HL-60 (cell line): ENCODE data around the gene NIPBL.

ENCODE experiments used
- DNase-seq, 2 experiments: peaks; one replicate each; pipeline ENCODE4 v3.0.0-alpha.2; 2010 to 2020; ENCODE audit warnings: low read depth in 1 of 2, low spot score in 1 of 2
- H3K27ac ChIP-seq: fragments of 250-450 bp; sonication (Bioruptor Pico); replicated peaks from 2 replicates; pipeline ENCODE4 v1.5.1; 2020; ENCODE audit warnings: mild to moderate bottlenecking, moderate library complexity
- H3K27me3 ChIP-seq: fragments of 250-450 bp; sonication (Bioruptor Pico); 2 replicates; pipeline ENCODE4 v1.5.1; 2021; ENCODE audit warnings: mild to moderate bottlenecking, moderate library complexity; ENCODE audit not compliant: insufficient read depth, poor library complexity, severe bottlenecking
- H3K4me3 ChIP-seq: replicated peaks from 2 replicates; pipeline ENCODE4 v1.5.1; 2011; ENCODE audit warnings: mild to moderate bottlenecking, control low read depth, low read length; ENCODE audit not compliant: insufficient read depth
- CTCF ChIP-seq: IDR thresholded peaks from one replicate; pipeline ENCODE4 v1.5.1; 2011; ENCODE audit warnings: low read length, control low read depth, inconsistent platforms; ENCODE audit not compliant: insufficient read depth
- GABPA ChIP-seq: IDR thresholded peaks from 2 replicates; pipeline ENCODE4 v1.6.1; 2012; ENCODE audit warnings: low read depth
- POLR2AphosphoS5 ChIP-seq: IDR thresholded peaks from 2 replicates; pipeline ENCODE4 v1.6.1; 2012; ENCODE audit warnings: low read depth
- REST ChIP-seq: IDR thresholded peaks from 2 replicates; pipeline ENCODE4 v1.6.1; 2012; ENCODE audit warnings: low read depth; ENCODE audit not compliant: insufficient replicate concordance
- SPI1 ChIP-seq: IDR thresholded peaks from 2 replicates; pipeline ENCODE4 v1.6.1; 2012; ENCODE audit warnings: low read depth, mild to moderate bottlenecking, borderline replicate concordance

Gene NIPBL

GRCh38 chr5:36855141-36855495, 21.5 kb upstream of the NIPBL start:
- H3K27ac ChIP-seq: no peak overlapping the region
- TF ChIP-seq REST (no peak), GABPA (no peak), SPI1 (no peak), CTCF (no peak), POLR2AphosphoS5 (no peak)
- DNase-seq: no peak
- H3K27me3 ChIP-seq: no peaks in the 10 kb centered on the region
- H3K4me3 ChIP-seq: no peak overlapping the region

GRCh38 chr5:36861871-36862270, 14.7 kb upstream of the NIPBL start:
- no peaks in the 10 kb centered on the region for H3K27me3 ChIP-seq
- no peak overlapping the region for H3K4me3 ChIP-seq
- H3K27ac ChIP-seq: no peak overlapping the region
- TF ChIP-seq POLR2AphosphoS5 (no peak), GABPA (no peak), SPI1 (no peak), REST (no peak), CTCF (no peak)
- no peak for DNase-seq

GRCh38 chr5:36870399-36871040, 6.0 kb upstream of the NIPBL start:
- DNase-seq: peak in 1 of 2 experiments; percentile 47
- H3K27ac ChIP-seq: no peak overlapping the region
- H3K4me3 ChIP-seq: no peak overlapping the region
- no peaks in the 10 kb centered on the region for H3K27me3 ChIP-seq
- TF ChIP-seq GABPA: no peak
- TF ChIP-seq POLR2AphosphoS5: no peak
- peak; percentile 45 for TF ChIP-seq CTCF
- TF ChIP-seq SPI1: peak; percentile 95
- TF ChIP-seq REST: no peak
